DOHH2 (cell line): ENCODE measurements around the gene ECEL1.

Experiments used
- EZH2phosphoT487 ChIP-seq: fragments of 200-600 bp; sonication (generic); IDR thresholded peaks from 2 replicates; pipeline ENCODE4 v1.6.1; 2017; ENCODE audit warnings: borderline replicate concordance, mild to moderate bottlenecking, antibody characterized with exemption, low read length, moderate library complexity, mixed read lengths
- TF ChIP-seq, protein P1 (sequence below): fragments of 200-600 bp; sonication (generic); IDR thresholded peaks from one replicate; pipeline ENCODE4 v1.5.1; 2014; ENCODE audit warnings: antibody characterized with exemption, mild to moderate bottlenecking, low read depth, low read length; ENCODE audit not compliant: poor library complexity, severe bottlenecking

DNA sequence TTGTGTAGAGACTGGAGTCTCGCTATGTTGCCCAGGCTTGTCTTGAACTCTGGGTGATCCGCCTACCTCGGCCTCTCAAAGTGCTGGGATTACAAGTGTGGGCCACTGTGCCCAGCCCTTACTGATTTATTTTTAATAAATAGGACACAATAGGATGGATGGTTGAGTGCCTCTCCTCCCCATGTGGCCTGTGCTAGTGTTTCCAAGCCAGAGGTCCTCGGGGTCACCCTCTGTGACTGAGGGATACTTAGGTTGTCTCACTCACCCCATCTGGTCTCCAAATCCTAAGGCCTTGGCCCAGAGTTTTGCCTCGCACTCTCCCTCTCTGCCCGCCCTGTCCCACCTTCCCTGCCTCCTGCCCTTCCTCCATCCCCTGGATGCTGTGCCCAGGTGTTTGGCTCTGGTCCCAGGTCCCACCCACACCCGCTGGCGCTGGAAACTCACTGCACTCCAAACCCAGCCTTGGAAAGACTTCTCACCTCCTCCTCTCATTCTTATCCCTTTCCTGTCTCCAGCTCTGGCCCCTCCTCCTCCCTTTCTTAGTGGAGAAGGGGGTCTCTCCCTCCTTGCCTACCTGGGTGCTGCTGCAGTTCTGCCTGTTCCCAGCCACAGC, 4.7 kb upstream of the ECEL1 start:
- TF ChIP-seq, protein P1, sequence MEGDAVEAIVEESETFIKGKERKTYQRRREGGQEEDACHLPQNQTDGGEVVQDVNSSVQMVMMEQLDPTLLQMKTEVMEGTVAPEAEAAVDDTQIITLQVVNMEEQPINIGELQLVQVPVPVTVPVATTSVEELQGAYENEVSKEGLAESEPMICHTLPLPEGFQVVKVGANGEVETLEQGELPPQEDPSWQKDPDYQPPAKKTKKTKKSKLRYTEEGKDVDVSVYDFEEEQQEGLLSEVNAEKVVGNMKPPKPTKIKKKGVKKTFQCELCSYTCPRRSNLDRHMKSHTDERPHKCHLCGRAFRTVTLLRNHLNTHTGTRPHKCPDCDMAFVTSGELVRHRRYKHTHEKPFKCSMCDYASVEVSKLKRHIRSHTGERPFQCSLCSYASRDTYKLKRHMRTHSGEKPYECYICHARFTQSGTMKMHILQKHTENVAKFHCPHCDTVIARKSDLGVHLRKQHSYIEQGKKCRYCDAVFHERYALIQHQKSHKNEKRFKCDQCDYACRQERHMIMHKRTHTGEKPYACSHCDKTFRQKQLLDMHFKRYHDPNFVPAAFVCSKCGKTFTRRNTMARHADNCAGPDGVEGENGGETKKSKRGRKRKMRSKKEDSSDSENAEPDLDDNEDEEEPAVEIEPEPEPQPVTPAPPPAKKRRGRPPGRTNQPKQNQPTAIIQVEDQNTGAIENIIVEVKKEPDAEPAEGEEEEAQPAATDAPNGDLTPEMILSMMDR, result no peak
- TF ChIP-seq EZH2phosphoT487, result no peak
